Activated naive CD8-positive, alpha-beta T cell treated with anti-CD3 and anti-CD28 coated beads, Interleukin-2, amount 50 U/mL, for 24 hours (primary cell): ENCODE measurements around the gene RBMS3.
"Not testable (repeated sequence)": the region's sequence is repeated elsewhere in the genome, so short reads cannot be mapped to it uniquely, and the experiment has no call there.

ENCODE experiments used
- ATAC-seq: fragments of 150-1000 bp; cut with Tn5 transposase; one replicate; pipeline ENCODE4 v1.10.0; 2021
- DNase-seq: peaks from one replicate; pipeline ENCODE4 v3.0.0; 2021
- H3K27ac Mint-ChIP-seq: one replicate; pipeline ENCODE4 v1.8.0; 2021; ENCODE audit warnings: mild to moderate bottlenecking, mixed read lengths
- H3K27me3 Mint-ChIP-seq: one replicate; pipeline ENCODE4 v1.8.0; 2021; ENCODE audit warnings: mixed read lengths
- H3K36me3 Mint-ChIP-seq: one replicate; pipeline ENCODE4 v1.8.0; 2021; ENCODE audit warnings: low read depth, mixed read lengths
- H3K4me1 Mint-ChIP-seq: one replicate; pipeline ENCODE4 v1.8.0; 2021; ENCODE audit warnings: mixed read lengths
- H3K4me3 Mint-ChIP-seq: one replicate; pipeline ENCODE4 v1.8.0; 2021; ENCODE audit warnings: mild to moderate bottlenecking, moderate library complexity, mixed read lengths
- H3K9me3 Mint-ChIP-seq: one replicate; pipeline ENCODE4 v1.8.0; 2021; ENCODE audit warnings: mixed read lengths

Gene RBMS3

GRCh38 chr3:29389362-29389761 is 108.5 kb downstream of the RBMS3 start:
- Mint-ChIP-seq H3K9me3 (peaks cover 11% of the 10 kb centered on the region), H3K4me3 (no peak overlapping the region), H3K27me3 (no peaks in the 10 kb centered on the region), H3K4me1 (peaks cover 6% of the 10 kb centered on the region), H3K27ac (no peak overlapping the region), H3K36me3 (no peaks in the 10 kb centered on the region)
- ATAC-seq (no peak), DNase-seq (no peak)

- Mint-ChIP-seq H3K27me3 (no peaks in the 10 kb centered on the region), H3K36me3 (no peaks in the 10 kb centered on the region), H3K27ac (no peak overlapping the region), H3K4me1 (no peaks in the 10 kb centered on the region), H3K9me3 (peaks cover 3% of the 10 kb centered on the region), H3K4me3 (no peak overlapping the region)
- DNase-seq, result no peak
- no peak for ATAC-seq
These were observed 111.9 kb downstream of the RBMS3 start for GRCh38 chr3:29392625-29393388.

- not testable (repeated sequence) for H3K27me3 Mint-ChIP-seq, H3K4me1 Mint-ChIP-seq, H3K4me3 Mint-ChIP-seq, H3K27ac Mint-ChIP-seq, ATAC-seq, H3K36me3 Mint-ChIP-seq, DNase-seq, H3K9me3 Mint-ChIP-seq
These were observed 113.1 kb downstream of the RBMS3 start for GRCh38 chr3:29393946-29394345.

- Mint-ChIP-seq H3K36me3 (no peaks in the 10 kb centered on the region), H3K9me3 (peaks cover 7% of the 10 kb centered on the region), H3K27ac (no peak overlapping the region), H3K4me3 (no peak overlapping the region), H3K4me1 (no peaks in the 10 kb centered on the region), H3K27me3 (peaks cover 1% of the 10 kb centered on the region)
- DNase-seq (no peak), ATAC-seq (no peak)
These were observed 116.5 kb downstream of the RBMS3 start for GRCh38 chr3:29397406-29397805.

- DNase-seq, result no peak
- no peak for ATAC-seq
- Mint-ChIP-seq H3K27me3 (peaks cover 1% of the 10 kb centered on the region), H3K27ac (no peak overlapping the region), H3K4me1 (no peaks in the 10 kb centered on the region), H3K9me3 (peaks cover 7% of the 10 kb centered on the region), H3K36me3 (no peaks in the 10 kb centered on the region), H3K4me3 (no peak overlapping the region)
These were observed 117.9 kb downstream of the RBMS3 start for GRCh38 chr3:29398787-29399186.

- H3K27ac Mint-ChIP-seq, result no peak overlapping the region
- H3K4me1 Mint-ChIP-seq, result no peaks in the 10 kb centered on the region
- H3K27me3 Mint-ChIP-seq, result peaks cover 3% of the 10 kb centered on the region
- H3K36me3 Mint-ChIP-seq, result no peaks in the 10 kb centered on the region
- ATAC-seq (no peak), DNase-seq (no peak)
- no peak overlapping the region for H3K4me3 Mint-ChIP-seq
- no peaks in the 10 kb centered on the region for H3K9me3 Mint-ChIP-seq
These were observed 125.5 kb downstream of the RBMS3 start for GRCh38 chr3:29406291-29406832.

- DNase-seq, result no peak
- no peak overlapping the region for H3K27ac Mint-ChIP-seq
- H3K4me1 Mint-ChIP-seq, result no peaks in the 10 kb centered on the region
- no peaks in the 10 kb centered on the region for H3K36me3 Mint-ChIP-seq
- no peaks in the 10 kb centered on the region for H3K9me3 Mint-ChIP-seq
- H3K4me3 Mint-ChIP-seq, result no peak overlapping the region
- no peak for ATAC-seq
- peaks cover 3% of the 10 kb centered on the region for H3K27me3 Mint-ChIP-seq
These were observed 127.8 kb downstream of the RBMS3 start for GRCh38 chr3:29408676-29409075.

- ATAC-seq (no peak), DNase-seq (no peak)
- Mint-ChIP-seq H3K36me3 (no peaks in the 10 kb centered on the region), H3K4me3 (no peak overlapping the region), H3K27me3 (peaks cover 3% of the 10 kb centered on the region), H3K27ac (no peak overlapping the region), H3K4me1 (no peaks in the 10 kb centered on the region), H3K9me3 (no peaks in the 10 kb centered on the region)
These were observed 128.5 kb downstream of the RBMS3 start for GRCh38 chr3:29409409-29409808.

GRCh38 chr3:29410220-29410619 is 129.3 kb downstream of the RBMS3 start:
- no peak overlapping the region for H3K27ac Mint-ChIP-seq
- no peaks in the 10 kb centered on the region for H3K4me1 Mint-ChIP-seq
- H3K36me3 Mint-ChIP-seq, result no peaks in the 10 kb centered on the region
- peaks cover 3% of the 10 kb centered on the region for H3K27me3 Mint-ChIP-seq
- H3K9me3 Mint-ChIP-seq, result no peaks in the 10 kb centered on the region
- H3K4me3 Mint-ChIP-seq, result no peak overlapping the region
- ATAC-seq (no peak), DNase-seq (no peak)

GRCh38 chr3:29410660-29411405 is 130.0 kb downstream of the RBMS3 start:
- Mint-ChIP-seq H3K27me3 (no peaks in the 10 kb centered on the region), H3K9me3 (no peaks in the 10 kb centered on the region), H3K4me3 (no peak overlapping the region), H3K4me1 (no peaks in the 10 kb centered on the region), H3K27ac (no peak overlapping the region), H3K36me3 (no peaks in the 10 kb centered on the region)
- DNase-seq (no peak), ATAC-seq (no peak)

GRCh38 chr3:29412110-29412509 is 131.2 kb downstream of the RBMS3 start:
- Mint-ChIP-seq H3K9me3 (no peaks in the 10 kb centered on the region), H3K36me3 (no peaks in the 10 kb centered on the region), H3K4me1 (no peaks in the 10 kb centered on the region), H3K27ac (no peak overlapping the region), H3K4me3 (no peak overlapping the region), H3K27me3 (no peaks in the 10 kb centered on the region)
- ATAC-seq (no peak), DNase-seq (no peak)

GRCh38 chr3:29414468-29415224 is 133.8 kb downstream of the RBMS3 start:
- no peak overlapping the region for H3K27ac Mint-ChIP-seq
- no peak overlapping the region for H3K4me3 Mint-ChIP-seq
- no peak for ATAC-seq
- H3K27me3 Mint-ChIP-seq, result no peaks in the 10 kb centered on the region
- H3K4me1 Mint-ChIP-seq, result no peaks in the 10 kb centered on the region
- no peak for DNase-seq
- no peaks in the 10 kb centered on the region for H3K9me3 Mint-ChIP-seq
- no peaks in the 10 kb centered on the region for H3K36me3 Mint-ChIP-seq

GRCh38 chr3:29415482-29416223 is 134.8 kb downstream of the RBMS3 start:
- Mint-ChIP-seq H3K27me3 (no peaks in the 10 kb centered on the region), H3K27ac (no peak overlapping the region), H3K4me3 (no peak overlapping the region), H3K4me1 (no peaks in the 10 kb centered on the region), H3K9me3 (no peaks in the 10 kb centered on the region), H3K36me3 (no peaks in the 10 kb centered on the region)
- ATAC-seq (no peak), DNase-seq (no peak)

GRCh38 chr3:29416514-29416913 is 135.6 kb downstream of the RBMS3 start:
- Mint-ChIP-seq H3K9me3 (no peaks in the 10 kb centered on the region), H3K36me3 (no peaks in the 10 kb centered on the region), H3K27ac (no peak overlapping the region), H3K27me3 (no peaks in the 10 kb centered on the region), H3K4me1 (no peaks in the 10 kb centered on the region), H3K4me3 (no peak overlapping the region)
- ATAC-seq (no peak), DNase-seq (no peak)
